HG02759 (cell line): ENCODE measurements around the gene HSPG2.
"Not testable (repeated sequence)": the region's sequence is repeated elsewhere in the genome, so short reads cannot be mapped to it uniquely, and the experiment has no call there.

ENCODE experiments used
- ATAC-seq: cut with Tn5 transposase; IDR thresholded peaks from one replicate; pipeline ENCODE4 v1.9.1; 2021; ENCODE audit warnings: mild to moderate bottlenecking, moderate library complexity; ENCODE audit not compliant: unreplicated experiment

HSPG2 gene

DNA sequence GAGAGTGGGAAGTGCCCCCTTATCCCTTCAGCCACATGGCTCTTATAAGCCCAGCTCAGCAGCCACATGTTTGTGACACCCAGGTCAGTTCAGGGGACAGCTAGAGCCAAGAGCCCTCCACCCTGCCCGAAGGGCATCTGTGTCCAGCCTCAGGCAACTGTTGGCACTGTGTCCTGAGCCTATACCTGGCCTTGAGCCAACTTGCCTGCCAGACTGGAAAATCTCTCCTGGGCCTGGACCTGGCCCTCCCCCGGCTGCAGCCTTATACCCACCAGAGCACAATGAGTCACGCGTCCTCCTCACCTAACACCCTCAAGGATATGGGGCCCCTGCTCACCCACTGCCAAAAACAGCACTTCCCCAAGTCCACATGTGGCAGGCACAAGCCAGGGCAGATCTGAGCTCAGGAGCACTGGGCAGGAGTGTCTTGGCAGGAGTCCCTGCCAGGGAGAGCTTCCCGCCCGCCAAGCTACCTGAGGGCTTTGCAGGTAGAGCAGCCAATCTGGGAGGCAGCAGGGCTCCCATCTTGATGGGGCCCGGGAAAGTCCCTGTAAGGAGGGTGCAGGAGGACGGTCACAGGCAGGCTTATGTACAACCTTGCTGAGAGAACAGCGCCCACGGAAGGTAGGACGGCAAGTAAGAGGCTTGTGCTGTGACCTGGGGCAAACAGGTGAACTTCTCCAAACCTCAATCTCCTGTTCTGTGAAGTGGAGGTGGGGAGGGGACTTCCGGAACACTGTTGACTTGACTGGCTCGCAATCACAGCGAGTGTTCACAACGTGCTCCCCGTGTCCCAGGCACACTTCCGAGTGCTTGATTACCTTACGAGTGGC lies 19.8 kb upstream of the HSPG2 start:
- ATAC-seq: no peak

DNA sequence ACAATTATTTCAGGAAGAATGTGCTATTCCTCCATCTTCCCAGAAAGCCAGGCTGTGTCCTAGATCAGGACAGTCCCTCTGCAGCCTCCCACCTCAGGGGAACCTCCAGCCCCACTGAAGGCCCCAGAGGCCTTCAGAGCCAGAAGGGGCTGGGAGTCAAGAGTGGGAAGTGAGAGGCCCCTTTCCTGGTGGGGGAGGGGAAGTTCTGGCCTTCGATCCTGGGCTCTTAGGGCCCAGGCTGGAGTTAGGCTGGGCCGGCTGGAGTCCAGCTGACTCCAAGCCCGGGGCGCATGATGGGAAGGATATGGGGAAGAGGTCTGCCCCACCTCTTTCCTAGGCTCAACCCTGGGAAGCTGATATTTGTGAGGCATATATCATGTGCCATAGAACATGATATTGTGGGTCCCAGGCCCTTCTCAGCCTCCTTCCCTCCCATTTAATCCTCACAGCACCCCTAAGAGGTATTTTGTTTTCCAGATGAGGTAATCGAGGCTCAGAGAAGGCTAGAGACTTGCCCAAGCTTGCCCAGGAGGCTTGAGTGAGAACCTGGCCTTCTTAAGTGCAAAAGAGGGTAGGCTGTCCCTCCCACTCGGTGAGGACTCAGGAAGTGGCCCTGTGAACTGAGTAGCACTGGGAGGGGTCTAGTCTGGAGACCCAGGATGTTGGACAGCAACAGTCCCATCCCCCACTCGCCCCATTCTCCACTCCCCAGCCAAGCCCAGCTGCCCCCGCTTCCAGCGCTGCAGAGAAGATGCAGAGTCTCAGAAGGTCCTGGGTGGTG lies 18.6 kb upstream of the HSPG2 start:
- ATAC-seq: no peak

DNA sequence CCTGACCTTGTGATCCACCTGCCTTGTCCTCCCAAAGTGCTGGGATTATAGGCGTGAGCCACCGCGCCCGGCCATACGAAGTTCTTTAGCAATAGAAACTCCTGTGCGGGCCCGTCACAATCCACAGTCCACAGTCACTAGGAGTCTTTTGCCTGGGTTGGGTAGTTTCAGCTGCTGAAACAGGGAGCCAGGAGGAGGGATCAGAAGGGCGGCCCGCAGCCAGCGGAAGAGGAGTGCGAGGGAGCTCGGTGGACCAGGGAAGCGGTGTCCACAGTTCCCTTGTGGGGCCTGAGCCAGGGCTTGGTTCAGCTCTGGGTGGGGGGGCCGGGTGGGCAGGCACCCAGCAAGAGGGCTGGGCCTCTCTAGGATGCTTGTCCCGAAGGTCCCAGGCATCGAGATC lies 17.9 kb upstream of the HSPG2 start:
- ATAC-seq: no peak

DNA sequence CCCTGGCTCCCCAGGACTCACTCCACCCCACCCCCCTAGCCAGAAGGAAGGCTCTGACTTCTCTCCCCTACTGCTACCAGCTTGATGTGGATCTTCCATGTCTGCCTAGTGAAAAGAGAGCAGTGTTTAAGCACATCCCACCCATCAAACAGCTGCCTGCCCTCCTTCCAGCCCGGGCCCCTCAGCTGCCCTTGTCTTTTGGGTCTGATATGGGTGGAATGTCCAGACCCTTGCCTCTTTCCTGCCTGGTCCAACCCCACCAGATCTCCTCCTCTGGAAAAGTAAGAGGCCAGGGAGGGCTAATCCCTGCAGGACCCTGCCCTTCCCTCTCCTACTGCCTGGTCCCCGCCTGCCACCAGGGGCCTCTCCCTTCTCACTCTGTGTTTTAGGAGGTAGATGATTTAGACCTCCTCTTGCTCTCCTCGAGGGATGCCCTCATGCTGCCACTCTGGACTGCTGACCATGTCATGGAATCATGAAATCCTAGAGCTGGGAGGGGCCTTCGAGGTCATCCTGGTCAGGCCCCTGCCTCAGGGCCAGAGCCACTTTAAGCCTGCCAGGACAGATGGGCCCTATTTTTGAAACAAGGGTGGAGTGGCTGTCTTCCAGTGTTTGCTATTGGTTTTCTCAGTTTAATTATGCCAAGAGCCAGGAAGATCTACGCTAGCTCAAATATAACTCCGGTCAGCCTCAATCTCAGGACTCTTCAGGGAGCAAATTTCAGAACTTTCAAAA lies 15.8 kb upstream of the HSPG2 start:
- no peak for ATAC-seq

DNA sequence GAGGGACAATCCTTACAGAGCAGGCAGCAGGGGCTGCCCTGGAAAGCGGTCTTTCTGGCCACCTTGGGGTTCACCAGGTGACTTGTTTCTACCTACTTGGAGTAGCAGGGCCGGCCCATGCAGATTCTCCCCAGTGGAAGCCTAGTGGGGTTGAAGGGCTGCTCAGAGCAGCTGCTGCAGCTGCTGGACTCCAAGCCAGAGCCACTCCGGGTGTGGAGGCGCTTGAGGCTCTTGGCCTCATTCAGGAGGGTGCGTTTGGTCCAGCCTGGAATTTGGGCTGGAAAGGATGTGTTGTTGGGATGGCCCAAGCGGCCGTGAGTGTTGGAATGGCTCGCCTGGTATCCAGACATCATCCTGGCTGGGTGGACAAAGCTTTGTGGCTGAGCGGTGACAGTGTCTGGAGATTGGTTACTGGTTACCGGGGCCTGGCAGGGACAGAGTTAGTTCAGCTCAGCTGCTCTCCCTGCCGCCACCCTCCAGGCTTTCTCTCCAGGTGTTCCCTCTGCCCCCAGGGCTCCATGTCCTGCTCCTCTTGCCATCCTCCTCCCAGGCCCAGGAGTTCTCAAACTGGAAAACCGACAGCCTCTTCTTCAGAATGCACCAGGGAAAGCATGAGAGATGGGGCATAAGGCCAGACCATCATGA lies 14.2 kb upstream of the HSPG2 start:
- ATAC-seq: no peak

DNA sequence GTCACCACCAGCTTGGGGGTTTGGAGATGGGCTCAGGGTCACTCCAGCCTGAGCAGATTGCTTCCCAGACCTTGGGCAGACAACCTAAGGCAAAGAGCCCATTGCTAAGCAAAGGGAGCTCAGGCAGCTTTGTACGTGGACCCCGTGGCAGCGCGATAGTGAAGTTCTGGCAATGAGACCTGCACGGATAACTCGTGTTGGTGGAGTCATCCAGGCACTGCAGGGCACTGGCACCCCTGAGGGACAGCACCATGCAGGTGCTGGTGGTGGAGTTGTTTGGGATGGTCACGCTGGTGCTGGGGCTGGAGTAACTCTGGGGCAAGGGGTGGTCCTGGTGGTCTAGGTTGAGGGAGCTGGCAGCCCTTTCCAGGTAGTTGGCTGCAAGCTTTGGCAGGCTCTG lies 13.6 kb upstream of the HSPG2 start:
- no peak for ATAC-seq

DNA sequence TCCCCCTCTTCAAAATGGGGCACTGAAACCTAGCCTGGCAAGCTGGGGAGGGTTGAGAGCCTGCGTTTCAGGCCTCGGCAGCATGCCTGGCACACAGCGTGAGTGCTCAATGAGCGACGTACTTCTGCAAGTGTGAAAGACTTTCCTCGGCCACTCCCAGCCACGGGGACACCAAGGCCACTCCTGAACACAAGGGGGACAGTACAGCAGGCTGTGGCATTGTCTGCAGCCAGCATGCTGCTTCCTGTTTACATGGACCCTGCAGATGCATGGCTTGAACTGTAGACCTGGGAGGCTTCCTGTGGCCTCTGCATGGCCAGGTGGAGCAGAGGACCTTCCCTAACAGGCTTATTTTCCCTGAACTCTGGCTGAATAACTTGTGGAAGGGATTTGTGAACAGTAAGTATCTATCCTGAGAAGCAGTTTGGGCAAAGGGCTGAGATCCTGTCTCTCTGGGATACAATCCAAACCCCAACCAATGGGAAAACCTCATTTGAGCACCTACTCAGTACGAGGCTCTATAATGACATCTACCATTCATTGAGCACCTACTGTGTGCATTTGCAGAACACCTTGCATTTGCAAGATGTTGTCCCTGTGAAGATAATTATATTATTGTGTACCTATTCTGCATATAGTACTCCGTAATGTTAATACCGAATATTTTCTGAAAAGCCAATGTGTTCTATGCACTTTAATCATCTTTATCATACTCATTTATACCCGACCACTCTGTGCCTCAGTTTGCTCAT lies 9.9 kb upstream of the HSPG2 start:
- ATAC-seq: no peak

DNA sequence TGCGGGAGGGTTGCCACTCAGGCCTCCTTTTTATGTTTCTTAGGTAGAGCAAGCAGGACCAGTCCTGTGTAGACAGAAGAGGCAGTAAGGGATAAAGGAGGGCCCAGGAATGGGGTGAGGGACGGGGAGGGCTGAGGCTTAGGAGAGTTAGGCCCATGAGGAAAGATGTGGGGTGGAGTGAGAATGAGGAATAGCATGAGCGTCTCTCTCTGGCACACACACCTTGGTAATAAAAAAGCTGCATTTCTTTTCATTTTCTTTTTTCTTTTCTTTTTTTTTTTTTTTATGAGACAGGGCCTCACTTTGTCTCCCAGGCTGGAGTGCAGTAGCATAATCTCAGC lies 7.6 kb upstream of the HSPG2 start:
- ATAC-seq: no peak

DNA sequence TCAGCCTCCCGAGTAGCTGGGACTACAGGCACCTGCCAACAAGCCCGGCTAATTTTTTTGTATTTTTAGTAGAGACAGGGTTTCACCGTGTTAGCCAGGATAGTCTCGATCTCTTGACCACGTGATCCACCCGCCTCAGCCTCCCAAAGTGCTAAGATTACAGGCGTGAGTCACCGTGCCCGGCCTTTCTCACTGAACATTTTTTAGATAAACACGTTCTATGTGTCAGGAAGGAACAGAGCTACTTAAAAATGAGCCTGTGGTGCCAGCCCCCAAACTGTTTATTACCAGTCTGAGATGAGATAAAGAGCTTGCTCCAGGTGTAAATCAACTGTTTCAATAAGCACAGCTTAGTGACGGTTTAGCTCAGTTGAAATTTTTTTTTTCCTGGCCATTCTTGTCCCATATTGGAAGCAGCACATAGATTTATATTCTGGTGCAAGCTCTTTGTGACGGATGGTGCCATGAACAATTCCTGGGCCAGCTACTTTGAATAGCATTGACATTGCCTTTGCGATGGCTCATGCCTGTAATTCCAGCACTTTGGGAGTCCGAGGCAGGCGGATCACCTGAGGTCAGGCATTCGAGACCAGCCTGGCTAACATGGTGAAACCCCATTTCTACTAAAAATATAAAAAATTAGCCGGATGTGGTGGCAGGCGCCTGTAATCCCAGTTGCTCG lies 6.0 kb upstream of the HSPG2 start:
- ATAC-seq: not testable (repeated sequence)

DNA sequence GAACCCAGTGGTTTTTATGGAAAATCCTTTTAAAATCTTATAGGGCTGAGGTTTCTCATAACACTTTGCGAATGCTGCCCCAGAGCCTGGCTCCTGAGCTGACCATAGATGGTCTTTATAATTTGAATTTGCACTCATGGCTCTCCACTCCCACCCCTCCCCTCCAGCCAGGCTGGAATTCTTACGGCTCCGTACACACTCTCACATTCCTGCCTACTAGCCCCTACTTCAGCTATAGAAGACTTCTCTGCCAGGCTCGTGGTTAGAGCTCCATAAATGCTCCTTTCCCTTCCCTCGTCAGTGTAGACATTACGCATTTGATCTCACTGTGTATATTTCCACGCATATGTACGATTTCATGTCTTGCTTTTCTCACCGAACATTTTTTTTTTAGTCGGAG lies 5.4 kb upstream of the HSPG2 start:
- no peak for ATAC-seq

DNA sequence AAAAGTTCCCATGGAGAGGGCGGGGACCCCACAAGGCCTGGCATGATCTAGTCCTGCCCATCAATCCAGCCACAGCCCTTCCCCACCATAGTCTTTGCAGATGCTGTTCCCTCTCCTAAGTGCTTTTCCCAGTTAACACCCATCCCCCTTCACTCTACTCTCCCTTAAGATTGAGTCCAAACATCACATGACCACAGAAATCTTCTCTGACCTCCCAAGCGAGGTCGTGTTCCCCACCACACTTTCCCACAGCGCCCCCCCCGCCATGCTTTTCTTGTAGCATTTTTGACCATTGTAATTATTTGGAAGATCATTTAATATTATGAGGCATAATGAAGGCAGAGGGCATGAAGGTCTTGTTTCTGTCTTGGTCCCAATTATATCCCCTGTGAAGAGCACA lies 4.3 kb upstream of the HSPG2 start:
- ATAC-seq: no peak

DNA sequence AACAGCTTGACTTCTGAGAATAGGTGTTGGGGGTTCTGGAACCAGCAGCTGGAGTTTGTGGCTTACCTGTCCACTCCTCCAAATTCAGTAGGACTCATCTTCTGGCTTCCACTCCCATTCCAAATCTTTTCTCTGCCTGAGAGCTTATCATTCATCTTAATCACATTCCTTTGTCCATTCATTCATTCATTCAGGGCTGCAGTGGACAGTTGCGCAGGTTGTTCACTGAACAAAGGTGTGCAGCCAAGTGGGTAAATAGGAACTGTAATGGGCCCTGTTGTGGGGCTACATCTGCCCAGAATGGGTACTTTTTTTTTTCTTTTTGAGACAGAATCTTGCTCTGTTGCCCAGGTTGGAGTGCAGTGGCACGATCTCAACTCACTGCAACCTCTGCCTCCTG lies 3.4 kb upstream of the HSPG2 start:
- no peak for ATAC-seq

DNA sequence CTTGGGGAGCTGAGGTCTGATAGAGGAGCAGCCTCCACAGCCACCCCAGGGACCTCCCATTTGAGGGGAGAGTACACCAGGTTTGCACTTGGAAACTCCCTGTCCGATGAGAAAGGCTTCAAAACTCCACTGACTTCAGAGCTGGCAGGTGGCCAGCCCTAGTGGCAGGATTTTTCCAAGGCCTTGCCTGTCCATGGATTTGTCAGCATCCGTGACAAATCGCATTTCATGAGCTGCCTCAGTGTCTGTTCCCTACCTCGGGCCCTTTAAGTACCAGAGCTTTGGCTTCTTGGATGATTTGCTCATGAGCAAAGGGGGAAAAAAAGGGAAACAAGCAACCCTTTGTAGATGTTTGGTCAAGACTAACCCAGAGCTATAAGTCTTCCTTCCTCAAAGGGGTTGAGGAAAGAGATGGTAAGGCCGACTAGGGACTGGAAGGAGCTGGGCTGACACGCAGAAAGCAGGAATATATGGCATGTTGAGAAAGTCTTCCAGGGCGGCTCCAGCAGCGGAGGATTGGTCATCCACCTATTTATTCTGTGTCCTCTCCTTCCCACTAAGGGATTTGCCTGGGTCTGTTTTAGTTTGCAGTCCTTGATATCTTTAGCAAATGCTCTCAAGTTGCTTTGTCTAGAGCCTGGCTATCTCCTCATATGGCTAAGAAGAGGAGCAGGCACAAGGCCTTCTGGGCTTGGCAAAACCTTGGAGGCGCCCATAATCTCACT lies 2.7 kb upstream of the HSPG2 start:
- ATAC-seq: no peak

DNA sequence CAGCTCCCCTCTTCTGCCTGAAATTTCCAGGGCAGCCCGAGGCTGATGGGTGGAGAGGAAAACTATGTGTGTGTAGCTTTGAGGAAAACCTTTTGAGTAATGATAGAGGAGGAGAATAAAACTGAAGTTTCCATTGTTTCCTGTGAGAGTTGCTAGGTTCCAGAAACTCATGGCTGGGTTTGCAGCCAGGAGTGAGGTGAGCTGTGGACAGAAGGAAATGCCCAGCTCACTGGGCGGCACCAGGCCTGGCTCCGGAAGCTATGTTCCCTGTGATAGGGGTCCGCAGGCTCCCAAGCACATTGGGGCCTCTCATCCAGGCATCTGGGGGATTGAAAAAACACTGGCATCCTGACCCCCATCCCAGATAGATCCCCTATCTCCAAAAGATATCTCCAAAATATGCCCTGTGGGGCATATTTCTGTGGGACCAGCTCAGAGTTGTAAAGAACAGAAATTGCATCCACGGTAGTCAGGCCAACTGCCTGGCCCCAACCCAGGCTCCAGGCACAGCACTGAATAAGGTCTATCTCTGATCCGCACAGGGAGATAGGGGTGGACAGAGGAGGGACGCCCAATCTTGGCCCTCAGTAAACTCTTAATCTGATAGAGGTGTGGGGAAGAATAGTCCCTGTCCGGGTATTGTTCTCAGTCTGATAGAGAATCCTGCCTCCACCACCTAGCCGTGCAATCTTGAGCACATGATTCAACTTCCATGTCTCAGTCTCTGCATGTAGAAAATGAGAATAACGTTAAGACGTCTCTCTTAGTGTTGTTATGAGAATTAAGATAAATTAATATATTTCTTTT lies 1.8 kb upstream of the HSPG2 start:
- no peak for ATAC-seq

DNA sequence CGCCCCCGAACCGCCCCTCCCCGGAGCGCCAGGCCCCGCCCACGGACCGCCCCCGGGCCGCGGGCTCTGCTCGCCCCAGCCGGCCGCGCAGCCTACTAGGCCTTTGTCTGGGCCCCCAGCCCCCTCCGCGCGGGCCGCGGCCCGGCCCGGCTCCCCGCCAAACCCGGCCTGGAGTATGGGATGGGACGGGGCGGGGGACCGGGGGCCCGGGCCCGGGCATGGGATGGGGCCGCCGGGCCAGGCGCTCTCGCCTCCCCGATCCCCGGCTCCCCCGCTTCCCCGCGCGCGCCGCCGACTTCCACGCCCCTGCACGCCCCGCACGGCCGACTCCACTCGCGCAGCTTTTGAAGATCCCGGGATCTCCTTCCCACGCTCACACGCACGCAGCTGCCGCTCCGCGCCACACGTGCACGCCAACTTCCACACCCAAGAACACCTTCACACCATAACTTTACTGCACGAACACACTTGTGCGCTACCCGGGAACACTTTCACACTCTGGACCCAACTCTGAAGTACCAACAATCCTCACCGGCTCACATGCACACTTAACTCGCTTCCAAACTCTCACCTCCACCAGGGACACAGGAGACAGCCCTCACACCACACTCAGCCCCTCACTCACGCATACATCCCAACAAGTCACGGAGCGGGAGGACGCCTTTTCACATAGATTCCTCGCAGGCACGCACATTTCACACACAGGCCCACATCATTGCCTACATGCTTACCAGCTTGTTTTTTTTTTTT lies 437 bp upstream of the HSPG2 start:
- ATAC-seq: peak; percentile 84

DNA sequence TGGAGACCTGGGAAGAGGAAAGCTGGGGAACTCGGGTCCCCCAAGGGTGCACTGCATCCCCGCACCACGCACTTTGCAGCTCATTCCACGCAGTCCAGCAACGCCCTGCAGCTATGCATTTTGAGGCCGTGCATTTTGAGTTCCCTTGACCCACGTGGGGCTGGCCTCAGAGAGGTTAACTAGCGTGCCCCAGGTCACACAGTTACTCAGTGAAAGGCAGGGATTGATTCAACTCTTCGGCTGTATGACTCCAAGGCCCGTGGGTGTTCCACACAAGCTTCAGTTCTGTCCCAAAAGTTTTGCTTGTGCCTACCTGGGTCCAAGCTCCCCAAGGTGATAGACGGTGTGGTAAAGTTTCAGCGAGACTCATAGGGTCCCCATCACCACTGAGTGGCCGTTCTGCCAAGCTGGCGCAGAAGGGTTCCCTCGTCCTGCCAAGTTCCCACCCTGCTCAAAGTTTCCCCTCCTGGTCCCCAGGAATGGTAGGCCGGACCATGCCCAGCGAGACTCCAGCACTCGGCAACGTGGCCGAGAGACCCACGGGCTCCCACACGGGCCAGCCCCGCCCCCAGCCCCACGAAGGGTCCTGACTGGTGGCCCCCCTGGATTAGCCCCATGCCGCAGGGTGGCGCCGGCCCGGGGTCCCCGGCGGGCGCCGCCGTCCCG lies 611 bp downstream of the HSPG2 start:
- no peak for ATAC-seq

DNA sequence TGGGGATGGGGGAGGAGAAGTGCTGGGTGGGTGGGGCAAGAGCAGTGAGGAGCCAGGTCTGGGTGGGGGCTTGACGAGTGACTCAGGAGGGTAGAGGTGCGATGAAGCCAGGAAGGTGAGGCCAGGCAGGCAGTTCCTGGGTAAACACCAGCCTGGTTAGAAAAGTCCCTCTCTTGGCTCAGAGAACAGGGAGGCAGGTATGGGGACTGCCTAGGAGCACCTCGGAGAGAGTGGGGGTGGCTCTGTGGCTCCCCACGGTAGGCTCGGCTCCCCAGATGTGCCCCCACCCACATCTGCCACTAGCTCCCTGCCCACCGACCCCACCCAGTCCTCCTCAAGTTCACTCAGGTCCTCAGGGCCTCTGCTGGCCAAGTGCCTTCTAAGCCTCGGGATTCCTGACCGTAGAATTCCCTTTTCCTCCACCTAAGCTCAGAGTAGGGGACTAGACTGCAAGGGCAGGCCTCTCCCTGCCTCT lies 1.2 kb downstream of the HSPG2 start:
- ATAC-seq: no peak
